Hematopoietic multipotent progenitor cell (in vitro differentiated cells): ENCODE results near the gene LINGO3. TPM values are rescaled to one million over a fixed set of nuclear protein-coding genes. Genes with fewer than 3 reads are reported as not detected.
A peak's percentile ranks its signal among the peaks of the same experiment; 100 is the strongest.

ENCODE experiments used
- DNase-seq, 3 donors: peaks; one replicate each; pipeline ENCODE4 v3.0.0-alpha.2; 2011 to 2015; ENCODE audit warnings: low read depth in 2 of 3, low spot score in 2 of 3
- total RNA-seq: library from RNA; depleted of rRNA; stranded (reverse); fragments of >200 nt; gene quantifications from one replicate; pipeline ENCODE4 v1.2.3, GENCODE V29; 2012

LINGO3 gene
- total RNA-seq, 1 donor: 2.7 TPM

- DNase-seq: no peak
Measured at GRCh38 chr19:2307518-2308012, 389 bp downstream of the LINGO3 start.

GRCh38 chr19:2306971-2307370, 983 bp downstream of the LINGO3 start:
- no peak for DNase-seq

GRCh38 chr19:2306281-2306806, 1.6 kb downstream of the LINGO3 start:
- no peak for DNase-seq

GRCh38 chr19:2305452-2306280, 2.3 kb downstream of the LINGO3 start:
- no peak for DNase-seq

- DNase-seq: no peak
Measured at GRCh38 chr19:2303211-2303798, 4.6 kb downstream of the LINGO3 start.

- peak in 2 of 3 donors; percentile 52 to 56 for DNase-seq
Measured at GRCh38 chr19:2302319-2303210, 5.4 kb downstream of the LINGO3 start.

GRCh38 chr19:2300533-2300932, 7.4 kb downstream of the LINGO3 start:
- DNase-seq: no peak

- DNase-seq: no peak
Measured at GRCh38 chr19:2296141-2296540, 11.8 kb downstream of the LINGO3 start.

GRCh38 chr19:2294687-2295335, 13.1 kb downstream of the LINGO3 start:
- no peak for DNase-seq

GRCh38 chr19:2291185-2291751, 16.7 kb downstream of the LINGO3 start:
- DNase-seq: no peak

GRCh38 chr19:2290441-2291184, 17.3 kb downstream of the LINGO3 start:
- DNase-seq: peak in 1 of 3 donors; percentile 62

- peak in 2 of 3 donors; percentile 90 to 94 for DNase-seq
Measured at GRCh38 chr19:2289714-2290435, 18.1 kb downstream of the LINGO3 start.

- DNase-seq: no peak
Measured at GRCh38 chr19:2288818-2289713, 18.9 kb downstream of the LINGO3 start.

GRCh38 chr19:2288338-2288817, 19.6 kb downstream of the LINGO3 start:
- no peak for DNase-seq

GRCh38 chr19:2287585-2288337, 20.2 kb downstream of the LINGO3 start:
- DNase-seq: no peak

GRCh38 chr19:2286402-2287140, 21.4 kb downstream of the LINGO3 start:
- no peak for DNase-seq
